HG02588 (cell line): Measurements from ENCODE around the gene RUBCN.
"Not testable (repeated sequence)": the region's sequence is repeated elsewhere in the genome, so short reads cannot be mapped to it uniquely, and the experiment has no call there.

ENCODE experiments used
- ATAC-seq: cut with Tn5 transposase; IDR thresholded peaks from one replicate; pipeline ENCODE4 v1.9.1; 2021; ENCODE audit warnings: mild to moderate bottlenecking, moderate library complexity; ENCODE audit not compliant: unreplicated experiment

RUBCN gene

DNA sequence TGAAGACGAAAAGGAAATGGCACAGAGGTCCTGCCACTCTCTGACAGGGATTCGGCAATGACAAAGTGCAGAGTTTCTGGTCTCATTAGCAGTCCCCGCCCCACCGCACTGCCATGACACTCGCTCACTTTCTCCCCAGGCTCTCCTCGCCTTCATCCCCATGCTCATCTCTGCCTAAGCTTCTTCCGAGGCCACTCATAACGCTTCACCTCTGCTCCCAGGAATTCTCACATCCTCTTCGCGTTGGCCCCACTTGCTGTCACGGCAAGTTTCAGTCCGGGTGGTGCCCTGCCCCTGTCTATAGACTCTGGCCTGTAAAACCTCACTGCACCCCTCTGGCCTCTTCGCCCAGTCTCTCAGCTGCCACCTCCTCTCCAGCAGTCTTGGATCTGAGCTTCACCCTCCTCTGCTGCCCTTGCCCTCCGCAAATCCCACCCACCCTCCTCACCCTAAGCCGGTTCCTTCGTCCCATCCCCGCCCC, 654 bp downstream of the RUBCN start:
- no peak for ATAC-seq

DNA sequence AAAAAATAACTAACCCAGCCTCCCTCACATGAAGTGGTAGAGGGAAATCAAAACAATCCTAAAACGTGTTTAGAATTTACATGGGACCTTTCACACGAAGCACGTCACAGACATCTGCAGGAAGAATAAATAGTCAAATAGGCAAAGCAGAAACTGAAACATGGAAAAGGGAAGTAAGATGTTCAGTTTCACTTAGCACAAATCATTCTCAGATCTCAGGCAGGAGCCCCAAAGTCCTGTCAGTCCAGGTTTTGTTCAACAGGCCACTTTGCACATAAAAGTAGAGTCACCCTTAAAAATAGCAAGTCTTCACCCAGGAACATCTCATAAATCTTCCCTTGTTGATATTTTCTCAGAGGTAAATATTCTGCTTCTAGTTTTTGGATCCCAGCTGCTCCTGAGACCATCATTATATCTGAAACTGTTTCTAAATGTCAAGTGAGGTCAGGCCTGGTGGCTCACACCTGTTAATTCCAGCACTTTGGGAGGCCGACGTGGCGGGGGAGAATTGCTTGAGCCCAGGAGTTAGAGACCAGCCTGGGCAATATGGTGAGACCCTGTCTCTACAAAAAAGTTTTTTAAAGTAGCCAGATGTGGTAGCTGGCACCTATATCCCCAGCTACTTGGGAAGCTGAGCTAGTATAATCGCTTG, 1.9 kb downstream of the RUBCN start:
- ATAC-seq = peak; percentile 40

DNA sequence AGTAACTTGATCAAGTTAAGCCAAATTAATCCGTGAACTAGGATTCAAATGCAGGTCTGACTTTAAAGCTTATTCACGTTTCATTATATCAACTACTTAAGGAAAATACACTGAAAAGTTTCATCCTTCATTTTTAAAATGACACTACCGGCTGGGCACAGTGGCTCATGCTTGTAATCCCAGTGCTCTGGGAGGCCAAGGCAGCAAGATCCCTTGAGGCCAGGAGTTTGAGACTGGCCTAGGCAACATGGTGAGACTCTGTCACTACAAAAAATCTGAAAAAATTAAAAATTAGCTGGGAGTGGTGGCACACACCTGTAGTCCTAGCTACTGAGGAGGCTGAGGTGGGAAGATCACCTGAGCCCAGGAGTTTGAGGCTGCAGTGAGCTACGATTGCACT, 3.7 kb downstream of the RUBCN start:
- no peak for ATAC-seq

DNA sequence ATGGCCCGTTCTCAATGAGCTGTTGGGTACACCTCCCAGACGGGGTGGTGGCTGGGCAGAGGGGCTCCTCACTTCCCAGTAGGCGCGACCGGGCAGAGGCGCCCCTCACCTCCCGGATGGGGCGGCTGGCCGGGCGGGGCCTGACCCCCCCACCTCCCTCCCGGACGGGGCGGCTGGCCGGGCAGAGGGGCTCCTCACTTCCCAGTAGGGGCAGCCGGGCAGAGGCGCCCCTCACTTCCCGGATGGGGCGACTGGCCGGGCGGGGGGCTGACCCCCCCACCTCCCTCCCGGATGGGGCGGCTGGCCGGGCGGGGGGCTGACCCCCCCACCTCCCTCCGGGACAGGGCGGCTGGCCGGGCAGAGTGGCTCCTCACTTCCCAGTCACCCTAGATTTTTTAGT, 5.2 kb downstream of the RUBCN start:
- ATAC-seq = not testable (repeated sequence)

DNA sequence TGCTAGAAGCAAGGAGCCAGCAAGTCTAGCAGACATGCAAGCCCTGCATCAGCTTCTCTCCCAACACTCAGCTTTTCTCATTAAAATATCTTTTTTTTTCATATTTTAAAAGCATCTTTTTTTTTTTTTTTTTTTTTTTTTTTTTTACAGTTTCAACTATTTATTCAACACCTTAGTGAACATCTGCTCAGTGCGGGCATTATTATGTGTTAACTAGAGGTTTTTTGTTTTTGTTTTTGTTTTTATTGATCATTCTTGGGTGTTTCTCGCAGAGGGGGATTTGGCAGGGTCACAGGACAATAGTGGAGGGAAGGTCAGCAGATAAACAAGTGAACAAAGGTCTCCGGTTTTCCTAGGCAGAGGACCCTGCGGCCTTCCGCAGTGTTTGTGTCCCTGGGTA, 5.9 kb downstream of the RUBCN start:
- ATAC-seq = not testable (repeated sequence)

DNA sequence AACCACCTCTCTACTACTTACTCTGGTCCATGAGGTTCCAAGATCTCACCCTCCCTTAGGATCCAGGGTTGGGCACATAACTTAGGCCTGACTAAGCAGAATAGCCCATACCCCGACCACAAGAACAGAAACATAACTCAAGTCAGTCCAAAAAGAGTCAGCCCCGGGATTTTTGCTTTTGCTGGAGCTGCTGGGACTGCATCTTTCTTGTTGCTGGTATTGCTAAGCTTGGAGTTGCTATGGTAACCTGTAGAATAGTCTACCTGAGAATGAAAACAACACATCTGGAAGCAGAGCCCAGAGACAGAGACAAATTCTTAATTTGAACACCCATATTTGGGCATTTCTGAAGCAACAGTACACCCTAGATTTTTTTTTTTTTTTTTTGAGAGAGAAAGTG, 6.5 kb downstream of the RUBCN start:
- no peak for ATAC-seq

DNA sequence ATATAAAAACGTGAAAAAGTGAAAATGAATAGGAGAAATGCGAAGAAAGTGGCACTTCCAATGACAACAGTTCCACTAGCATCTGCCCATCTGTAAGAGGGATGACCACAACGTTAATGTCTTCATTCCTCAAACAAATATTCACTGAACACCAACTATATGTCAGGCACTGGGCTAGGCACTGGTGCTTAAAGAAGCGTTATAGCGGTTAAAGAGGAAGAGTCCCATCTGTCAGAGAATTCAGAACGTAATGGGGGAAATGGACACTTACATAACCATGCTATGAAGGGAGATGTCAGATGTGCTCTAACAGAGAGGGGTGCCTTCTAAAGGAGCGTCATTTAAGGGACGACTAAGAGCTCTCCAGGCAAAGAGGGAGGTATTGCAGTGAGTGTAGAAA, 8.2 kb downstream of the RUBCN start:
- no peak for ATAC-seq

DNA sequence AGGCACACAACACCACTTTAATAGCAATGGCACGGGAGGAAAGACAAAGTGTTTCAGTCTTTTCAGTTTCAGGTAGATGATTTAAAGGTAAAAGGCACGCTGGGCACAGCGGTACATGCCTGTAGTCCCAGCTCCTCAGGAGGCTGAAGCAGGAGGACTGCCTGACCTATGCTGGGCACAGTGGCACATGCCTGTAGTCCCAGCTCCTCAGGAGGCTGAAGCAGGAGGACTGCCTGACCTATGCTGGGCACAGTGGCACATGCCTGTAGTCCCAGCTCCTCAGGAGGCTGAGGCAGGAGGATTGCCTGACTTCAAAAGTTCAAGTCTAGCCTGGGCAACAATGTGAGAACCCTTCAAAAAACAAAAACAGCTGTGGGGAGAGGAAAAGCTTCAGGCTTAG, 8.8 kb downstream of the RUBCN start:
- ATAC-seq = not testable (repeated sequence)

DNA sequence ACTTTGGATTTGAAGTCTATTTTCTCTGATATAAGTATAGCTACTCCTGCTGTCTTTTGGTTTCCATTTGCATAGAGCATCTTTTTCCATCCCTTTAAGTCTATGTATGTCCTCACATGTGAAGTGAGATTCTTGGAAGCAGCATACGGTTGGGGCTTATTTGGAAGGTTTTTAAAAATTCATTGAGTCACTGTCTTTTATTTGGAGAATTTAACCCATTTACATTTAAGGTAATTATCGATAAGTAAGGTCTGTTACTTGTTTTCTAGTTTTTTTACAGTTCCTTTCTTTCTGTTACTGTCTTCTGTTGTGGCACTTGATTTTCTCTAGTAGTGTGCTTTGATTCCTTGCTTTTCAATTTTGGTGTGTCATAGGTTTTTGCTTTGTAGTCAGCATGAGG, 14.0 kb downstream of the RUBCN start:
- no peak for ATAC-seq

DNA sequence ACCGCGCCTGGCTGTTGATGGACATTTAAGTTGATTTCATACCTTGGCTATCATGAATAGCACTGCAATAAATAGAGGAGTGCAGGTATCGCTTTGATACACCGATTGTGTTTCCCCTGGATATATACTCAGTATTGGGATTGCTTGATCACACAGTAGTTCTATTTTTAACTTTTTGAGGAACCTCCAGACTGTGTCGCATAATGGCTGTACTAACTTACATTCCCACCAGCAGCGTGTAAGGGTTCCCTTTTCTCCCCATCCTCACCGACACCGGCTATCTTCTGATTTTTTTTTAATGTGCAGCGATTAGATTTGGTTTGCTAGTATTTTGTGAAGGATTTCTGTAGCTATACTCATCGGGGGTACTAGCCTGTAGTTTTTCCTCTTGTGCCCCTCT, 16.0 kb downstream of the RUBCN start:
- no peak for ATAC-seq

DNA sequence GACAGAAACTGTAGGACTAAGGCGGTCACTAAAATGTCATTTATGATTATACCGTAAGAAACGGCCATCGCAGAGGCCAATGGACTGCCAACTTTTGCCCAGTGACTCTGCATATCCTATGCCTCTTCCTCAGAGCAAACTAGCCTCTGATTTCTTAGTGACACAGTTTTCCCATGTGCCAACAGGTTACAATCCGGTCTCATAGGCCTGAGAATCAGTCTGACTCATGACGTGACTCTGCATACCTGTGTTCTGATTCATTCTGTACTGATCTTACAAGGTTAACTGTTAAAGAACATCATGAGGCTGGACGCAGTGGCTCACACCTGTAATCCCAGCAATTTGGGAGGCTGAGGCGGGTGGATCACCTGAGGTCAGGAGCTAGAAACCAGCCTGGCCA, 17.8 kb downstream of the RUBCN start:
- ATAC-seq = no peak

DNA sequence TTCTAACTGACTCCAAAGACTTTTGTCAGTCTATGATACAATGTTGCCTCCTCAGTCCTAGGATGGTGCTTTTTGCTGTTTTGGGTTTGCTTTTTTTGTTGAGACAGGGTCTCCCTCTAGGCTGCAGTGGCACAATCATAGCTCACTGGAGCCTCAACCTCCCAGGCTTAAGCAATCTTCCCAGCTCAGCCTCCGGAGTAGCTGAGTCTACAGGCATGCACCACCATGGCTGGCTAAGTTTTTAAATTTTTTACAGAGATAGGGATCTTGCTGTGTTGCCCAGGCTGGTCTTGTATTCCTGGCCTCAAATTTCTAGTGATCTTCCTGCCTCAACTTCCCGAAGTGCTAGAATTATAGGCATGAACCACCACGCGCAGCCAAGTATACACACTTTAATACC, 22.5 kb downstream of the RUBCN start:
- no peak for ATAC-seq

DNA sequence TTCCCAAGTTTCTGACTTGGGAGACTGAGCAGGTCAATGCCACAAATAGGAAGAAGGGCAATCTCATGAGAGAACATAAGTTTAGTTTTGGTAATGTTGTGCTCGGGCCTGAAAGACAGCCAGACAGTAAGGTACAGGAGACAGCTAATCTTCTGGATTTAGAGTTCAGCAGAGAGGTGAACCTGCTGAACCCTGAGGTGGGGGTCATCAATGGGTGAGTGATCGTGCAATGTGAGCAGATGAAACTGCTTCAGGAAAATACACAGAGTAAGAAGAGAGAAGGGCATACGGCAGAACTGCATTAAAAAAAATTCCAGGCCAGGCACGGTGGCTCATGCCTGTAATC, 23.3 kb downstream of the RUBCN start:
- peak; percentile 8 for ATAC-seq

DNA sequence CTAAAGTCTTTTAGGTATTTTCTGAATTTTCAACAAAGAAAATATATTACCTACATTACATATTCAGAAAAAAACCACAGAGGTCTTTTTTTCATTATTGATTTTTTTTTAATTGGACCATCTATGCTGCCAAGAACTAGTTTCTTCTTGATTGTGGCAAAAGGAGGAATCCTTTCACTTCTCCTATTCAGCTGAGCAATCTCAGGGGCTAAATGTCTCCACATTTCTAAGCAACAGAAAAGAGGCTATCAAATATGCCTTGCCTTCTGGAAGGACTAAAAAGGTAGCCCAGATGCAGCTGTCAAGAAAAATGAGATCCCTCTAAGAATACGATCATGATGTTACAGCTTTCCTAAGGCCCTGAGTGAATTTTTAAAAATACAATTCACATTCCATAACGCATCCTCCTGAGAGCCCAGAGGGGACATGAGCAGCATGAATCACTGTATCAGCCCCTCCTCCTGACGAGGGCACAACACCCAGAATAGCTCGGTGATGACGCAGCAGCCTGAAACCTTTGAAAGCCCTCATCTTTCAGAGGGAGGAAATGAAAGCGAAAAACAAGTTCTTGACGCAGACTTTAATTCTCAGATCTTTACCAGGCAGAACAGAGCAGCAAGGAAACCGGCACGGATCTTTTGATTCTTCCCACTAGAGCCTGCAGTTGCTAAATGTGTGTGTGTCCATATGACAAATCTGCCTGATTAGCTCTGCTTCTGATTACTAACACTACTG, 24.6 kb downstream of the RUBCN start:
- ATAC-seq = peak; percentile 82

DNA sequence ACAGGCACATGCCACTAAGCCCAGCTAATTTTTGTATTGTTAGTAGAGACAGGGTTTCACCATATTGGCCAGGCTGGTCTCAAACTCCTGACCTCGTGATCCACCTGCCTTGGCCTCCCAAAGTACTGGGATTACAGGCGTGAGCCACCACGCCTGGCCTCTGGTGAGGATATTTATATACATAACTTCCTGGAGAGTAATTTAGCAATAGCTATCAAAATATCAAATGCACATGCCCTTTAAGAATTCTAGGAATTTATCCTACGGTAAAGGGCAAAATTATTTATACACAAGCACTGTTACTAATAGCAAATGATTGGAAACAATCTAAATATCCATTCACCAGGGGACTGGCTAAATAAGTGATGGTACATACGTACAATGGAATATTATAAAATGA, 25.7 kb downstream of the RUBCN start:
- ATAC-seq = not testable (repeated sequence)

DNA sequence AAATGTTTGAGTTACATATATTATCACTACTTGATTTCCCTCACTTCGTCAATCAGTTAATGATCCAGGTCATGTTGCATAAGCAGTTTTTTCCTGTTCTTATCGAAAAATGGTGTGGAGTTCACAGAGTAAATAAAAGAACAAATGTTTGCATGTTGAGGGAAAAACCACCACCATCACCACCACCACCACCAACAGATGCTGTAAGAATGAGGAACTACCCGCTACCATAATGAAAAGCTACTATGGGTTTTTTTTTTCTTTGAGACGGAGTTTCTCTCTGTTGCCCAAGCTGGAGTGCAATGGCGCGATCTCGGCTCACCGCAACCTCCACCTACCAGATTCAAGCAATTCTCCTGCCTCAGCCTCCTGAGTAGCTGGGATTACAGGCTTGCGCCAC, 27.6 kb downstream of the RUBCN start:
- ATAC-seq = no peak

DNA sequence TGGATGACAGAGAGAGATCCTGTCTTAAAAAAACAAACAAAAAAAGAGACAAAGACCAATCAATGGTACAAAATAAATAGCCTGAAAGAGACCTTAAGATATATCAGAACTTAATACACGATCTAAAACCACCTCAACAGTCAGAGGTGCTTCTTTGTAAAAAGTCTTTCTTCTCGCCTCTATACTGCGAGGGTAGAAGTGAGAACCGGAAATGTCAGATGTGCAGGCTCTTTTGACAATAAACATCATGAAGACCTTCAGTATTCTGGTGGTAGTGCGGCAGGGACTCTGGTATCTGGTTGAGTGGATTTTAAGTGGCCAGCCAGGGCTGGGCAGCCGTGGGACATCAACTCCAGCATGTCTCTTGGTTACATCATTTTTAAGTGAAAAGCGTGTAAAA, 30.0 kb downstream of the RUBCN start:
- no peak for ATAC-seq

DNA sequence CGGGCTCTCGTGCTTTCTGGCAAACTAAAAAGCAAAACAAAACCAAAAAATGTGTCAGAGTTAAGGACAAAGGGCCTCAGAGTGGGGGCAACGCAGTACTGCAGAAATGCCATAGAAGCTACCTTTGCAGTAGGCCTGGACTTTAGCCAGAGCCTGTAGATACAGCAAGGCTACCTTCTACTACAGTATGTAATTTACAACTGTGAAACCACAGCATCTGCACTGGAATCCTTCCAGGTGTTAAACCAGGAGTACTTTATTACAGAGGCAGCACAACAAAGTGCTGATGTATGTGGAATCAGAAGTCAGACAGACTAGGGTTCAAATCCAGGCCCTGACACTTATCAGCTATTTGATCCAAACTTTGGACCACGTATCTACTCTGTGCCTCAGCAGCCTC, 34.9 kb downstream of the RUBCN start:
- ATAC-seq = no peak

DNA sequence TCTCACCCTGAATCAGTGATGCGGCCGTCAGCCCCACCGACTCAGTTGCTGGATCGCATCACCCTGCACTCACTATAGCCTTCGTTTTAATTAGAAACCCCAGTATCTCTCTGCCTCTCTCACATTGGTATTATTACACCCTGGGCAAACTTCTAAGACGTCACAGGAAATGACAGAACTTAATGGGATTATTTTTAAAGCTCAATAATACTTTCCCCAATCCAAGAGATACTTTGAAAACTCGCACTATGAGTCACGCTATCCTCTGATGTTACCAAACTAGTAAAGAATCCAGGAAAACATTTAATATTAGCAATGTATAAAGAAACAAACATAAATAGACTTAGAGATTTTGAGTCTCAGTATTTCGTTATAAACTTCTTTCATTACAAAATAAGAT, 36.6 kb downstream of the RUBCN start:
- ATAC-seq = no peak

DNA sequence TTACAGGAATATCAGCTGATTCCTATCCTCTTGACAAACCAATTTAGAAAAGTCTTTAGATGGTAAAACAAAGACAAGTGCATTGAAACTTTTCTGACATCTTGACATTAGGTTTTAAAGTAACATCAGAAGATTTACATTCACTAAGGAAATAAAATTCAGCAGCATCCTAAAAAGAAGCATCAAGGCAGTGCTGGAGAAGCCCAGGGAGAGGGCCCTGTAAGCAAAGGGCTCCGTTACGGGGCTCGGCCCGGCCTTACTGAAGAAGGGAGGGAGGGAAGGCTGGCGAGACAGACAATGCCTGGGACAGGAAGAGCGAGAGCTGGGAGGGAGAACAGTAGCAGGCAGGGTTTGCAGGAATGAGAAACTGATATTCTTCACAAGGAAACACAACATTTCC, 39.3 kb downstream of the RUBCN start:
- ATAC-seq = no peak

DNA sequence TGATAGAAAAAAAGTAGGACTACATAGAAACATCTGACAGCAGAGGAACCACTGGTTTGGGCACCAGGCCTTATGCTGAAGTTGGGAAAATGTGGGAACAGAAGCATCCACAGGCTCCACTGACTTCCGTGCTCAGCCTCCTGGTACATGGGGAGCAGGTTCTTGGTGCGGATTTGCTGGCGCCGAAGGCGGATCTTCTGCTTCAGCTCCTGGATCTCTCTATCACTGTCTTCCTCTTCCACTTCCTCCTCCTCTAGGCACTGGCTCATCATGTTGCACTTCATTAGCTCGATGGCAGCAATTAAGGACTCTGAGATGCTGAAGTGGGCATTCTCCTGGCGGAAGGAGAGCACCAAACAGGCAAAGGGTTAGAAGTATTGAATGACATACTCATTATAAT, 42.5 kb downstream of the RUBCN start:
- ATAC-seq = no peak

DNA sequence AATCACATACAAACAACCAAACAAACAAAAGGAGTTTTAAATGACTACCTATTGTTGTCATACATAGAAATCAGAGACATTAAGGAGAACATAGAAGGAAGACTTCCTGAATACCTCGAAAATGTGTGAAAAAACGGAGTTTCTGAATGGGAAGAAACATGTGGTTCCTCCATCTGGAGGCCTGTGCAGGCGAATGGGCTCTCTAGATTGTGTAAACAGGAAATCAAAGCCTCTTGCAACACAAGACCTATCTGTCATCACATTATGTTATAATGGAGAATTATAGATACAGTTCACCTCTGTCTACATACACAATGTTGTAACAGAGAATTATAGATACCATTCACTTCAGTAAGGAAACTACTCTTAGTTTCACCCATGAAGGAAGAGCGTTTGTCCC, 44.1 kb downstream of the RUBCN start:
- no peak for ATAC-seq

DNA sequence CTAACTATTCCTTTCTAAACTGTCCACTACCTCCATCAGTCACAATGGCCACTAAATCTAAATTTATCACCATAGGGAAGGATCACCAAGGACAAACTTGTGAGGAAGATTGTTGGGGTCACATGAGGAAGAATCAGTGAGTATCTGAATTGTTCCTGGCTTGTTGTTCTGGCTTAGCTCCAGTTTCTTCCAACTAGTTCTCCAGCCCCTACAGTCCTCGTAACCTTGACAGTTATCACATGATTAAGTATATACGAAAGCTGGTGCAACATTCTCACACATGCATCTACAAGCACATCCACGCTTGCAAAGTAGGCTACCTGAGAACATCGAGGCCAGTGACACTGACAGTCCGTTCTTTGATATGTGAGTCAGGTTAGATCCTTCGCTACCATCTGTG, 46.0 kb downstream of the RUBCN start:
- ATAC-seq = no peak
